HEK293 (cell line): ENCODE results near the gene POLK.

Experiments
- CTCF ChIA-PET: fragments of 350-600 bp; formaldehyde crosslinking; extraction: SDS; loops from one replicate; lab custom pipeline; 2021; ENCODE audit warnings: antibody characterized with exemption; lab: Yijun Ruan, JAX
- POLR2A ChIA-PET: fragments of 300-600 bp; formaldehyde crosslinking; extraction: SDS; loops from one replicate; lab custom pipeline; 2020; ENCODE audit warnings: antibody characterized with exemption, inconsistent platforms; lab: Yijun Ruan, JAX
- H3K27ac ChIP-seq: fragments of 200-500 bp; sonication (Bioruptor generic); 2 replicates; pipeline ENCODE4 v1.5.1; 2014; ENCODE audit warnings: low read depth, low read length, control low read depth, inconsistent platforms; ENCODE audit errors: extremely low read depth
- H3K36me3 ChIP-seq, 2 experiments: fragments of 200-500 bp in 1 of 2; sonication (Bioruptor generic) in 1 of 2; 1 replicate in 1 of 2; 2 replicates in 1 of 2; pipeline ENCODE4 v1.5.1; 2014 to 2017; ENCODE audit warnings: inconsistent platforms in 2 of 2, low read length in 2 of 2; ENCODE audit not compliant: control insufficient read depth in 2 of 2, insufficient read depth in 1 of 2
- H3K4me1 ChIP-seq: fragments of 200-500 bp; sonication (Bioruptor generic); 2 replicates; pipeline ENCODE4 v1.5.1; 2014; ENCODE audit warnings: mild to moderate bottlenecking, low read length, inconsistent platforms; ENCODE audit not compliant: control insufficient read depth, insufficient read depth
- H3K4me3 ChIP-seq: 2 replicates; pipeline ENCODE4 v1.5.1; 2011; ENCODE audit warnings: low read depth, mild to moderate bottlenecking, control low read depth, low read length, moderate library complexity
- H3K9me3 ChIP-seq: fragments of 200-500 bp; sonication (Bioruptor generic); 2 replicates; pipeline ENCODE4 v1.5.1; 2014; ENCODE audit warnings: low read depth, low read length, inconsistent platforms; ENCODE audit not compliant: control insufficient read depth, insufficient read depth
- HOXA7 ChIP-seq: sonication (generic); formaldehyde crosslinking; IDR thresholded peaks from 2 replicates; pipeline ENCODE4 v1.8.1; 2022; ENCODE audit warnings: missing genetic modification reagents, borderline replicate concordance
- PRDM1 ChIP-seq: fragments of 450-650 bp; formaldehyde crosslinking; IDR thresholded peaks from 2 replicates; pipeline ENCODE4; 2016; ENCODE audit warnings: missing biosample characterization, missing genetic modification characterization
- ZBTB1 ChIP-seq: fragments of 450-650 bp; formaldehyde crosslinking; IDR thresholded peaks from 2 replicates; pipeline ENCODE4 v1.5.1; 2016; ENCODE audit warnings: missing biosample characterization, missing genetic modification characterization
- ZBTB20 ChIP-seq: fragments of 450-650 bp; formaldehyde crosslinking; IDR thresholded peaks from 2 replicates; pipeline ENCODE4 v1.5.1; 2016; ENCODE audit warnings: missing biosample characterization, missing genetic modification characterization
- ZFP41 ChIP-seq: fragments of 450-650 bp; formaldehyde crosslinking; IDR thresholded peaks from 2 replicates; pipeline ENCODE4 v1.5.1; 2016; ENCODE audit warnings: missing biosample characterization, missing genetic modification characterization, borderline replicate concordance
- ZNF23 ChIP-seq: fragments of 450-650 bp; formaldehyde crosslinking; IDR thresholded peaks from 2 replicates; pipeline ENCODE4 v1.5.1; 2016; ENCODE audit warnings: missing biosample characterization, missing genetic modification characterization, borderline replicate concordance
- ZNF311 ChIP-seq: fragments of 450-650 bp; formaldehyde crosslinking; IDR thresholded peaks from 2 replicates; pipeline ENCODE4 v1.5.1; 2017; ENCODE audit warnings: missing biosample characterization, missing genetic modification characterization, borderline replicate concordance
- ZNF426 ChIP-seq: fragments of 450-650 bp; formaldehyde crosslinking; IDR thresholded peaks from 2 replicates; pipeline ENCODE4 v1.5.1; 2017; ENCODE audit warnings: missing biosample characterization, missing genetic modification characterization, mild to moderate bottlenecking, inconsistent platforms, moderate library complexity
- ZNF785 ChIP-seq: fragments of 450-650 bp; formaldehyde crosslinking; IDR thresholded peaks from 2 replicates; pipeline ENCODE4 v1.5.1; 2016; ENCODE audit warnings: missing biosample characterization, missing genetic modification characterization
- TF ChIP-seq, protein P1 (sequence below): fragments of 450-650 bp; formaldehyde crosslinking; IDR thresholded peaks from 2 replicates; pipeline ENCODE4 v1.5.1; 2017; ENCODE audit warnings: missing biosample characterization, missing genetic modification characterization
- TF ChIP-seq, protein P2 (sequence below): fragments of 450-650 bp; formaldehyde crosslinking; IDR thresholded peaks from 2 replicates; pipeline ENCODE4 v1.5.1; 2016; ENCODE audit warnings: missing biosample characterization, missing genetic modification characterization
- TF ChIP-seq, protein P3 (sequence below): fragments of 450-650 bp; formaldehyde crosslinking; IDR thresholded peaks from 2 replicates; pipeline ENCODE4 v1.5.1; 2016; ENCODE audit warnings: missing biosample characterization, missing genetic modification characterization
- TF ChIP-seq, protein P4 (sequence below): fragments of 450-650 bp; formaldehyde crosslinking; conservative IDR thresholded peaks from 2 replicates; pipeline ENCODE4 v1.5.1; 2016; ENCODE audit warnings: low read depth, missing biosample characterization, missing genetic modification characterization
- TF ChIP-seq, protein P5 (sequence below): fragments of 450-650 bp; formaldehyde crosslinking; IDR thresholded peaks from 2 replicates; pipeline ENCODE4 v1.5.1; 2016; ENCODE audit warnings: missing biosample characterization, missing genetic modification characterization, borderline replicate concordance
- TF ChIP-seq, protein P6 (sequence below): fragments of 450-650 bp; formaldehyde crosslinking; IDR thresholded peaks from 2 replicates; pipeline ENCODE4 v1.5.1; 2016; ENCODE audit warnings: missing biosample characterization, missing genetic modification characterization
- TF ChIP-seq, protein P7 (sequence below): fragments of 450-650 bp; formaldehyde crosslinking; IDR thresholded peaks from 2 replicates; pipeline ENCODE4 v1.5.1; 2017; ENCODE audit warnings: missing biosample characterization, missing genetic modification characterization

The POLK gene

DNA sequence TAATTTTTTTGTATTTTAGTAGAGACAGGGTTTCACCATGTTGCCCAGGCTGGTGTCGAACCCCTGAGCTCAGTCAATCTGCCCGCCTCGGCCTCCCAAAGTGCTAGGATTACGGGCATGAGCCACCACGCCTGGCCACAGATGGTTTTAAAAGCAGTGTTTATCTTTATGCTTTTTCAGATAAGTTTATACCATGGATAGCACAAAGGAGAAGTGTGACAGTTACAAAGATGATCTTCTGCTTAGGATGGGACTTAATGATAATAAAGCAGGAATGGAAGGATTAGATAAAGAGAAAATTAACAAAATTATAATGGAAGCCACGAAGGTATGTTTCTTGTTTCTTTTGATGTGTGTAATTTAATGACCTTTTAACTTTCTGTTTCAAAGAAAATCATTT is 35.1 kb downstream of the POLK start:
- H3K9me3 ChIP-seq, result no peaks in the 10 kb centered on the region
- CTCF ChIA-PET, result no interaction called here

DNA sequence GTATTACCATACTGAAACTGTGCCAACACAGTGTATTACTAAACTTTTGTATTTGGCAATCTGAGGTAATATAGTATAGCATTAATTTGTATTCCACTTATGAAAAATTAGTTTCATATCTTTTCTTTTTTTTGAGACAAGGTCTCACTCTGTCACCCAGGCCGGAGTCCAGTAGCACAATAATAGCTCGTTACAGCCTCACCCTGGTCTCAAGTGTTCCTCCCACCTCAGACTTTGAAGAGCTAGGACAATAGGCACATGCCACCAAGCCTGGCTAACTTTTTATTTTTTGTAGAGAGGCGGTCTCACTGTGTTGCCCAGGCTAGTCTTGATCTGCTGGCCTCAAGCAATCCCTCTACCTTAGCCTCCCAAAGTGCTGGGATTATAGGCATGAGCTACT is 36.1 kb downstream of the POLK start:
- H3K36me3 ChIP-seq, result peaks cover 9% of the 10 kb centered on the region in 2 experiments; a peak in 2 of 3 replicates
- H3K4me1 ChIP-seq, result no peaks in the 10 kb centered on the region
- CTCF ChIA-PET, result no interaction called here
- POLR2A ChIA-PET, result no interaction called here
- H3K27ac ChIP-seq, result no peak overlapping the region
- no peak overlapping the region for H3K4me3 ChIP-seq
- no peaks in the 10 kb centered on the region for H3K9me3 ChIP-seq
- TF ChIP-seq, protein P1, sequence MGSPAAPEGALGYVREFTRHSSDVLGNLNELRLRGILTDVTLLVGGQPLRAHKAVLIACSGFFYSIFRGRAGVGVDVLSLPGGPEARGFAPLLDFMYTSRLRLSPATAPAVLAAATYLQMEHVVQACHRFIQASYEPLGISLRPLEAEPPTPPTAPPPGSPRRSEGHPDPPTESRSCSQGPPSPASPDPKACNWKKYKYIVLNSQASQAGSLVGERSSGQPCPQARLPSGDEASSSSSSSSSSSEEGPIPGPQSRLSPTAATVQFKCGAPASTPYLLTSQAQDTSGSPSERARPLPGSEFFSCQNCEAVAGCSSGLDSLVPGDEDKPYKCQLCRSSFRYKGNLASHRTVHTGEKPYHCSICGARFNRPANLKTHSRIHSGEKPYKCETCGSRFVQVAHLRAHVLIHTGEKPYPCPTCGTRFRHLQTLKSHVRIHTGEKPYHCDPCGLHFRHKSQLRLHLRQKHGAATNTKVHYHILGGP (tag by site-specific recombination), result no peak
- TF ChIP-seq ZNF426 (tag by site-specific recombination), result no peak
- TF ChIP-seq ZBTB1 (tag by site-specific recombination), result no peak
- TF ChIP-seq, protein P2, sequence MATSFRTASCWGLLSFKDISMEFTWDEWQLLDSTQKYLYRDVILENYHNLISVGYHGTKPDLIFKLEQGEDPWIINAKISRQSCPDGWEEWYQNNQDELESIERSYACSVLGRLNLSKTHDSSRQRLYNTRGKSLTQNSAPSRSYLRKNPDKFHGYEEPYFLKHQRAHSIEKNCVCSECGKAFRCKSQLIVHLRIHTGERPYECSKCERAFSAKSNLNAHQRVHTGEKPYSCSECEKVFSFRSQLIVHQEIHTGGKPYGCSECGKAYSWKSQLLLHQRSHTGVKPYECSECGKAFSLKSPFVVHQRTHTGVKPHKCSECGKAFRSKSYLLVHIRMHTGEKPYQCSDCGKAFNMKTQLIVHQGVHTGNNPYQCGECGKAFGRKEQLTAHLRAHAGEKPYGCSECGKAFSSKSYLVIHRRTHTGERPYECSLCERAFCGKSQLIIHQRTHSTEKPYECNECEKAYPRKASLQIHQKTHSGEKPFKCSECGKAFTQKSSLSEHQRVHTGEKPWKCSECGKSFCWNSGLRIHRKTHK (tag by site-specific recombination), result no peak
- TF ChIP-seq HOXA7 (CRISPR knock-in tag), result no peak
- TF ChIP-seq ZNF311 (tag by site-specific recombination), result no peak
- TF ChIP-seq, protein P3, sequence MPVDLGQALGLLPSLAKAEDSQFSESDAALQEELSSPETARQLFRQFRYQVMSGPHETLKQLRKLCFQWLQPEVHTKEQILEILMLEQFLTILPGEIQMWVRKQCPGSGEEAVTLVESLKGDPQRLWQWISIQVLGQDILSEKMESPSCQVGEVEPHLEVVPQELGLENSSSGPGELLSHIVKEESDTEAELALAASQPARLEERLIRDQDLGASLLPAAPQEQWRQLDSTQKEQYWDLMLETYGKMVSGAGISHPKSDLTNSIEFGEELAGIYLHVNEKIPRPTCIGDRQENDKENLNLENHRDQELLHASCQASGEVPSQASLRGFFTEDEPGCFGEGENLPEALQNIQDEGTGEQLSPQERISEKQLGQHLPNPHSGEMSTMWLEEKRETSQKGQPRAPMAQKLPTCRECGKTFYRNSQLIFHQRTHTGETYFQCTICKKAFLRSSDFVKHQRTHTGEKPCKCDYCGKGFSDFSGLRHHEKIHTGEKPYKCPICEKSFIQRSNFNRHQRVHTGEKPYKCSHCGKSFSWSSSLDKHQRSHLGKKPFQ, result no peak
- no peak for TF ChIP-seq ZBTB20 (tag by site-specific recombination)
- TF ChIP-seq, protein P4, sequence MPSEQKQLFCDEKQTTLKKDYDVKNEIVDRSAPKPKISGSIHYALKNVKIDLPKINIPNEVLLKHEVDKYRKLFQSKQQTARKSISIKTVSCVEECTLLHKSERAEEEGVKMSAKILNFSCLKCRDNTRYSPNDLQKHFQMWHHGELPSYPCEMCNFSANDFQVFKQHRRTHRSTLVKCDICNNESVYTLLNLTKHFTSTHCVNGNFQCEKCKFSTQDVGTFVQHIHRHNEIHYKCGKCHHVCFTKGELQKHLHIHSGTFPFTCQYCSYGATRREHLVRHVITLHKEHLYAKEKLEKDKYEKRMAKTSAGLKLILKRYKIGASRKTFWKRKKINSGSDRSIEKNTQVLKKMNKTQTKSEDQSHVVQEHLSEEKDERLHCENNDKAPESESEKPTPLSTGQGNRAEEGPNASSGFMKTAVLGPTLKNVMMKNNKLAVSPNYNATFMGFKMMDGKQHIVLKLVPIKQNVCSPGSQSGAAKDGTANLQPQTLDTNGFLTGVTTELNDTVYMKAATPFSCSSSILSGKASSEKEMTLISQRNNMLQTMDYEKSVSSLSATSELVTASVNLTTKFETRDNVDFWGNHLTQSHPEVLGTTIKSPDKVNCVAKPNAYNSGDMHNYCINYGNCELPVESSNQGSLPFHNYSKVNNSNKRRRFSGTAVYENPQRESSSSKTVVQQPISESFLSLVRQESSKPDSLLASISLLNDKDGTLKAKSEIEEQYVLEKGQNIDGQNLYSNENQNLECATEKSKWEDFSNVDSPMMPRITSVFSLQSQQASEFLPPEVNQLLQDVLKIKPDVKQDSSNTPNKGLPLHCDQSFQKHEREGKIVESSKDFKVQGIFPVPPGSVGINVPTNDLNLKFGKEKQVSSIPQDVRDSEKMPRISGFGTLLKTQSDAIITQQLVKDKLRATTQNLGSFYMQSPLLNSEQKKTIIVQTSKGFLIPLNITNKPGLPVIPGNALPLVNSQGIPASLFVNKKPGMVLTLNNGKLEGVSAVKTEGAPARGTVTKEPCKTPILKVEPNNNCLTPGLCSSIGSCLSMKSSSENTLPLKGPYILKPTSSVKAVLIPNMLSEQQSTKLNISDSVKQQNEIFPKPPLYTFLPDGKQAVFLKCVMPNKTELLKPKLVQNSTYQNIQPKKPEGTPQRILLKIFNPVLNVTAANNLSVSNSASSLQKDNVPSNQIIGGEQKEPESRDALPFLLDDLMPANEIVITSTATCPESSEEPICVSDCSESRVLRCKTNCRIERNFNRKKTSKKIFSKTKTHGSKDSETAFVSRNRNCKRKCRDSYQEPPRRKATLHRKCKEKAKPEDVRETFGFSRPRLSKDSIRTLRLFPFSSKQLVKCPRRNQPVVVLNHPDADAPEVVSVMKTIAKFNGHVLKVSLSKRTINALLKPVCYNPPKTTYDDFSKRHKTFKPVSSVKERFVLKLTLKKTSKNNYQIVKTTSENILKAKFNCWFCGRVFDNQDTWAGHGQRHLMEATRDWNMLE, result no peak
- TF ChIP-seq, protein P5, sequence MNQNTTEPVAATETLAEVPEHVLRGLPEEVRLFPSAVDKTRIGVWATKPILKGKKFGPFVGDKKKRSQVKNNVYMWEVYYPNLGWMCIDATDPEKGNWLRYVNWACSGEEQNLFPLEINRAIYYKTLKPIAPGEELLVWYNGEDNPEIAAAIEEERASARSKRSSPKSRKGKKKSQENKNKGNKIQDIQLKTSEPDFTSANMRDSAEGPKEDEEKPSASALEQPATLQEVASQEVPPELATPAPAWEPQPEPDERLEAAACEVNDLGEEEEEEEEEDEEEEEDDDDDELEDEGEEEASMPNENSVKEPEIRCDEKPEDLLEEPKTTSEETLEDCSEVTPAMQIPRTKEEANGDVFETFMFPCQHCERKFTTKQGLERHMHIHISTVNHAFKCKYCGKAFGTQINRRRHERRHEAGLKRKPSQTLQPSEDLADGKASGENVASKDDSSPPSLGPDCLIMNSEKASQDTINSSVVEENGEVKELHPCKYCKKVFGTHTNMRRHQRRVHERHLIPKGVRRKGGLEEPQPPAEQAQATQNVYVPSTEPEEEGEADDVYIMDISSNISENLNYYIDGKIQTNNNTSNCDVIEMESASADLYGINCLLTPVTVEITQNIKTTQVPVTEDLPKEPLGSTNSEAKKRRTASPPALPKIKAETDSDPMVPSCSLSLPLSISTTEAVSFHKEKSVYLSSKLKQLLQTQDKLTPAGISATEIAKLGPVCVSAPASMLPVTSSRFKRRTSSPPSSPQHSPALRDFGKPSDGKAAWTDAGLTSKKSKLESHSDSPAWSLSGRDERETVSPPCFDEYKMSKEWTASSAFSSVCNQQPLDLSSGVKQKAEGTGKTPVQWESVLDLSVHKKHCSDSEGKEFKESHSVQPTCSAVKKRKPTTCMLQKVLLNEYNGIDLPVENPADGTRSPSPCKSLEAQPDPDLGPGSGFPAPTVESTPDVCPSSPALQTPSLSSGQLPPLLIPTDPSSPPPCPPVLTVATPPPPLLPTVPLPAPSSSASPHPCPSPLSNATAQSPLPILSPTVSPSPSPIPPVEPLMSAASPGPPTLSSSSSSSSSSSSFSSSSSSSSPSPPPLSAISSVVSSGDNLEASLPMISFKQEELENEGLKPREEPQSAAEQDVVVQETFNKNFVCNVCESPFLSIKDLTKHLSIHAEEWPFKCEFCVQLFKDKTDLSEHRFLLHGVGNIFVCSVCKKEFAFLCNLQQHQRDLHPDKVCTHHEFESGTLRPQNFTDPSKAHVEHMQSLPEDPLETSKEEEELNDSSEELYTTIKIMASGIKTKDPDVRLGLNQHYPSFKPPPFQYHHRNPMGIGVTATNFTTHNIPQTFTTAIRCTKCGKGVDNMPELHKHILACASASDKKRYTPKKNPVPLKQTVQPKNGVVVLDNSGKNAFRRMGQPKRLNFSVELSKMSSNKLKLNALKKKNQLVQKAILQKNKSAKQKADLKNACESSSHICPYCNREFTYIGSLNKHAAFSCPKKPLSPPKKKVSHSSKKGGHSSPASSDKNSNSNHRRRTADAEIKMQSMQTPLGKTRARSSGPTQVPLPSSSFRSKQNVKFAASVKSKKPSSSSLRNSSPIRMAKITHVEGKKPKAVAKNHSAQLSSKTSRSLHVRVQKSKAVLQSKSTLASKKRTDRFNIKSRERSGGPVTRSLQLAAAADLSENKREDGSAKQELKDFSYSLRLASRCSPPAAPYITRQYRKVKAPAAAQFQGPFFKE, result no peak

More for the DNA sequence above, 35.1 kb downstream of the POLK start:
- Histone ChIP-seq H3K4me1 (no peaks in the 10 kb centered on the region), H3K4me3 (no peak overlapping the region), H3K27ac (no peak overlapping the region), H3K36me3 (peaks cover 3 to 9% of the 10 kb centered on the region in 2 experiments; a peak in 2 of 3 replicates)
- TF ChIP-seq ZNF23 (no peak), ZFP41 (tag by site-specific recombination) (no peak), ZNF785 (no peak), PRDM1 (tag by site-specific recombination) (no peak)
- TF ChIP-seq, protein P6, sequence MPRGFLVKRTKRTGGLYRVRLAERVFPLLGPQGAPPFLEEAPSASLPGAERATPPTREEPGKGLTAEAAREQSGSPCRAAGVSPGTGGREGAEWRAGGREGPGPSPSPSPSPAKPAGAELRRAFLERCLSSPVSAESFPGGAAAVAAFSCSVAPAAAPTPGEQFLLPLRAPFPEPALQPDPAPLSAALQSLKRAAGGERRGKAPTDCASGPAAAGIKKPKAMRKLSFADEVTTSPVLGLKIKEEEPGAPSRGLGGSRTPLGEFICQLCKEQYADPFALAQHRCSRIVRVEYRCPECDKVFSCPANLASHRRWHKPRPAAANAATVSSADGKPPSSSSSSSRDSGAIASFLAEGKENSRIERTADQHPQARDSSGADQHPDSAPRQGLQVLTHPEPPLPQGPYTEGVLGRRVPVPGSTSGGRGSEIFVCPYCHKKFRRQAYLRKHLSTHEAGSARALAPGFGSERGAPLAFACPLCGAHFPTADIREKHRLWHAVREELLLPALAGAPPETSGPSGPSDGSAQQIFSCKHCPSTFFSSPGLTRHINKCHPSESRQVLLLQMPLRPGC (tag by site-specific recombination), result no peak
- TF ChIP-seq, protein P7, sequence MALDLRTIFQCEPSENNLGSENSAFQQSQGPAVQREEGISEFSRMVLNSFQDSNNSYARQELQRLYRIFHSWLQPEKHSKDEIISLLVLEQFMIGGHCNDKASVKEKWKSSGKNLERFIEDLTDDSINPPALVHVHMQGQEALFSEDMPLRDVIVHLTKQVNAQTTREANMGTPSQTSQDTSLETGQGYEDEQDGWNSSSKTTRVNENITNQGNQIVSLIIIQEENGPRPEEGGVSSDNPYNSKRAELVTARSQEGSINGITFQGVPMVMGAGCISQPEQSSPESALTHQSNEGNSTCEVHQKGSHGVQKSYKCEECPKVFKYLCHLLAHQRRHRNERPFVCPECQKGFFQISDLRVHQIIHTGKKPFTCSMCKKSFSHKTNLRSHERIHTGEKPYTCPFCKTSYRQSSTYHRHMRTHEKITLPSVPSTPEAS, result no peak
- POLR2A ChIA-PET, result no interaction called here
